CD14-positive monocyte (primary cell): Measurements from ENCODE around the gene GUCA1A. TPM values are rescaled to one million over a fixed set of nuclear protein-coding genes. Genes with fewer than 3 reads are reported as not detected.

ENCODE experiments used
- DNase-seq, 3 donors: peaks; one replicate each; pipeline ENCODE4 v3.0.0-alpha.2; 2011 to 2022
- H2AFZ ChIP-seq: 2 replicates; pipeline ENCODE4 v1.6.0; 2012; ENCODE audit warnings: mild to moderate bottlenecking, low read depth, low read length, inconsistent platforms; ENCODE audit not compliant: insufficient read depth, poor library complexity, severe bottlenecking
- H3K27ac ChIP-seq, 2 donors: 1 replicate in 1 of 2; 2 replicates in 1 of 2; pipeline ENCODE4 v1.5.1; 2012 to 2013; ENCODE audit warnings: low read length in 2 of 2, control low read depth in 1 of 2, inconsistent platforms in 1 of 2, low read depth in 1 of 2, mild to moderate bottlenecking in 1 of 2
- H3K27me3 ChIP-seq, 2 donors: one replicate each; pipeline versions ENCODE4 v1.6.0 to v1.6.1; 2011 to 2013; ENCODE audit warnings: low read length in 2 of 2; ENCODE audit not compliant: control insufficient read depth in 2 of 2, insufficient read depth in 2 of 2
- H3K36me3 ChIP-seq, 2 donors: replicated peaks in 1 of 2; 1 replicate in 1 of 2; 2 replicates in 1 of 2; pipeline versions ENCODE4 v1.5.1 to v1.6.1; 2012 to 2013; ENCODE audit warnings: low read length in 2 of 2, control low read depth in 1 of 2, inconsistent platforms in 1 of 2, mild to moderate bottlenecking in 1 of 2; ENCODE audit not compliant: insufficient read depth in 2 of 2, control insufficient read depth in 1 of 2
- H3K4me1 ChIP-seq, 2 donors: 1 replicate in 1 of 2; 2 replicates in 1 of 2; pipeline versions ENCODE4 v1.5.1 to v1.6.1; 2012 to 2013; ENCODE audit warnings: low read length in 2 of 2, control low read depth in 1 of 2, inconsistent platforms in 1 of 2, mild to moderate bottlenecking in 1 of 2, moderate library complexity in 1 of 2; ENCODE audit not compliant: insufficient read depth in 2 of 2, control insufficient read depth in 1 of 2
- H3K4me2 ChIP-seq: replicated peaks from 2 replicates; pipeline ENCODE3; 2012; ENCODE audit warnings: low read length, moderate library complexity, mild to moderate bottlenecking; ENCODE audit not compliant: poor library complexity, severe bottlenecking; ENCODE audit errors: extremely low read depth
- H3K4me3 ChIP-seq, 3 experiments: fragments of 200-600 bp in 1 of 3; sonication (generic) in 1 of 3; replicated peaks in 1 of 3; 1 replicate in 2 of 3; 2 replicates in 1 of 3; pipeline ENCODE4 v1.5.1; 2011 to 2013; ENCODE audit warnings: low read length in 3 of 3, mild to moderate bottlenecking in 3 of 3, control low read depth in 2 of 3, low read depth in 2 of 3, inconsistent platforms in 1 of 3, moderate library complexity in 1 of 3
- H3K79me2 ChIP-seq: 2 replicates; pipeline ENCODE4 v1.6.0; 2012; ENCODE audit warnings: mild to moderate bottlenecking, control low read depth, inconsistent platforms, low read length, moderate library complexity; ENCODE audit not compliant: insufficient read depth
- H3K9ac ChIP-seq: 2 replicates; pipeline ENCODE4 v1.6.0; 2017; ENCODE audit warnings: low read length, mild to moderate bottlenecking; ENCODE audit not compliant: insufficient read depth, poor library complexity, severe bottlenecking
- H3K9me3 ChIP-seq, 2 donors: replicated peaks in 1 of 2; 1 replicate in 1 of 2; 2 replicates in 1 of 2; pipeline versions ENCODE4 v1.5.1 to v1.6.1; 2012 to 2013; ENCODE audit warnings: low read length in 2 of 2, control low read depth in 1 of 2; ENCODE audit not compliant: control insufficient read depth in 1 of 2, insufficient read depth in 1 of 2
- H4K20me1 ChIP-seq: 2 replicates; pipeline ENCODE4 v1.6.0; 2012; ENCODE audit warnings: mild to moderate bottlenecking, low read length, control low read depth, moderate library complexity; ENCODE audit not compliant: insufficient read depth
- H3K27ac Mint-ChIP-seq, 7 donors: one replicate each; pipeline ENCODE4 v1.8.0; 2020; ENCODE audit warnings: mild to moderate bottlenecking in 7 of 7, mixed read lengths in 7 of 7, moderate library complexity in 6 of 7, inconsistent platforms in 2 of 7
- H3K27me3 Mint-ChIP-seq, 3 donors: one replicate each; pipeline ENCODE4 v1.8.0; 2021 to 2022; ENCODE audit warnings: low read depth in 3 of 3, mild to moderate bottlenecking in 3 of 3, mixed read lengths in 3 of 3, moderate library complexity in 3 of 3, inconsistent platforms in 1 of 3
- H3K36me3 Mint-ChIP-seq, 2 donors: one replicate each; pipeline ENCODE4 v1.8.0; 2020; ENCODE audit warnings: mixed read lengths in 2 of 2, inconsistent platforms in 1 of 2, mild to moderate bottlenecking in 1 of 2
- H3K4me1 Mint-ChIP-seq: one replicate; pipeline ENCODE4 v1.8.0; 2020; ENCODE audit warnings: mild to moderate bottlenecking, mixed read lengths
- H3K4me3 Mint-ChIP-seq, 2 donors: one replicate each; pipeline ENCODE4 v1.8.0; 2020; ENCODE audit warnings: mild to moderate bottlenecking in 2 of 2, mixed read lengths in 2 of 2, moderate library complexity in 1 of 2
- H3K9me3 Mint-ChIP-seq, 7 donors: one replicate each; pipeline ENCODE4 v1.8.0; 2020 to 2022; ENCODE audit warnings: mixed read lengths in 7 of 7, mild to moderate bottlenecking in 6 of 7, moderate library complexity in 6 of 7, inconsistent platforms in 2 of 7
- WGBS: methylation state at CpG from one replicate; pipeline ENCODE4 v1.1.5; 2013; ENCODE audit warnings: missing lambda C conversion rate; ENCODE audit not compliant: insufficient coverage; 5-methylcytosine and 5-hydroxymethylcytosine counted together
- intact Hi-C, 2 donors: fragments of 100-400 bp; cut with micrococcal nuclease; formaldehyde crosslinking; loops; one replicate each; pipeline versions ENCODE4 v1.15.0 to v1.15.1; 2023
- polyA plus RNA-seq, 3 donors: library from polyadenylated mRNA; depleted of rRNA in 1 of 3; unstranded in 2 of 3; stranded (reverse) in 1 of 3; fragments of 300-500 nt in 2 of 3; fragments of >200 nt in 1 of 3; fragmentation: Illumina TruSeq in 2 of 3; gene quantifications; 1 replicate in 2 of 3; 2 replicates in 1 of 3; pipeline ENCODE4 v1.2.3, GENCODE V29; 2012 to 2021
- TF ChIP-seq, protein P1 (sequence below): fragments of 200-600 bp; IDR thresholded peaks from one replicate; pipeline ENCODE4 v1.8.0; 2022; ENCODE audit warnings: antibody characterized with exemption, mild to moderate bottlenecking

The GUCA1A gene
- polyA plus RNA-seq, 3 donors, result not detected

GRCh38 chr6:42137194-42137753 lies 35.9 kb upstream of the GUCA1A start:
- H3K4me3 ChIP-seq, result no peak overlapping the region
- no peak overlapping the region for H3K9ac ChIP-seq
- H3K27me3 ChIP-seq, result peaks cover 0 to 16% of the 10 kb centered on the region in 2 donors
- H3K4me1 Mint-ChIP-seq, result peaks cover 20% of the 10 kb centered on the region
- no peak overlapping the region for H3K27ac ChIP-seq
- H3K4me3 Mint-ChIP-seq, result no peak overlapping the region
- H2AFZ ChIP-seq, result no peak overlapping the region
- H3K36me3 ChIP-seq, result no peaks in the 10 kb centered on the region
- H3K79me2 ChIP-seq, result no peaks in the 10 kb centered on the region
- no peak overlapping the region for H3K4me2 ChIP-seq
- no peak for DNase-seq
- TF ChIP-seq, protein P1, sequence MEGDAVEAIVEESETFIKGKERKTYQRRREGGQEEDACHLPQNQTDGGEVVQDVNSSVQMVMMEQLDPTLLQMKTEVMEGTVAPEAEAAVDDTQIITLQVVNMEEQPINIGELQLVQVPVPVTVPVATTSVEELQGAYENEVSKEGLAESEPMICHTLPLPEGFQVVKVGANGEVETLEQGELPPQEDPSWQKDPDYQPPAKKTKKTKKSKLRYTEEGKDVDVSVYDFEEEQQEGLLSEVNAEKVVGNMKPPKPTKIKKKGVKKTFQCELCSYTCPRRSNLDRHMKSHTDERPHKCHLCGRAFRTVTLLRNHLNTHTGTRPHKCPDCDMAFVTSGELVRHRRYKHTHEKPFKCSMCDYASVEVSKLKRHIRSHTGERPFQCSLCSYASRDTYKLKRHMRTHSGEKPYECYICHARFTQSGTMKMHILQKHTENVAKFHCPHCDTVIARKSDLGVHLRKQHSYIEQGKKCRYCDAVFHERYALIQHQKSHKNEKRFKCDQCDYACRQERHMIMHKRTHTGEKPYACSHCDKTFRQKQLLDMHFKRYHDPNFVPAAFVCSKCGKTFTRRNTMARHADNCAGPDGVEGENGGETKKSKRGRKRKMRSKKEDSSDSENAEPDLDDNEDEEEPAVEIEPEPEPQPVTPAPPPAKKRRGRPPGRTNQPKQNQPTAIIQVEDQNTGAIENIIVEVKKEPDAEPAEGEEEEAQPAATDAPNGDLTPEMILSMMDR, result no peak
- H3K9me3 ChIP-seq, result no peaks in the 10 kb centered on the region
- H3K4me1 ChIP-seq, result peaks cover 15 to 22% of the 10 kb centered on the region in 2 donors
- peaks cover 0 to 2% of the 10 kb centered on the region in 2 donors for H3K36me3 Mint-ChIP-seq
- H3K27me3 Mint-ChIP-seq, result peaks cover 13 to 18% (median 17%) of the 10 kb centered on the region in 3 donors
- intact Hi-C loops, result no loop called here
- H3K27ac Mint-ChIP-seq, result no peak overlapping the region
- 100% methylated on average over 2 of the region's 7 CpGs for WGBS
- peaks cover 0 to 1% (median 0%) of the 10 kb centered on the region in 7 donors for H3K9me3 Mint-ChIP-seq
- no peaks in the 10 kb centered on the region for H4K20me1 ChIP-seq

DNA sequence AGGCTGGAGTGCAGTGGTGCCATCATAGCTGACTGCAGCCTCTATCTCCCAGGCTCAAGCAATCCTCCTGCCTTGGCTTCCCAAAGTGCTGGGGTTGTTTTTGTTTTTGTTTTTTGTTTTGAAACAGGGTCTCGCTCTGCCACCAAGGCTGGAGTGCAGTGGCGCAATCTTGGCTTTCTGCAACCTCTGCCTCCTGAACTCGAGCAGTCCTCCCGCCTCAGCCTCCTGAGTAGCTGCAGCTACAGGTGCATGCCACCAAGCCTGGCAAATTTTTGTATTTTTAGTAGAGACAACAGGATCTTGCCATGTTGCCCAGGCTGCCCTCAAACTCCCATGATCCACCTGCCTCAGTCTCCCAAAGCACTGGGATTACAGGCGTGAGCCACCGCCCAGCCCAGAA lies 35.0 kb upstream of the GUCA1A start:
- H3K9ac ChIP-seq, result no peak overlapping the region
- H4K20me1 ChIP-seq, result no peaks in the 10 kb centered on the region
- TF ChIP-seq, protein P1, result no peak

More for the DNA sequence above, 35.0 kb upstream of the GUCA1A start:
- Histone ChIP-seq H3K36me3 (no peaks in the 10 kb centered on the region), H3K27me3 (peaks cover 0 to 23% of the 10 kb centered on the region in 2 donors), H2AFZ (no peak overlapping the region), H3K9me3 (no peaks in the 10 kb centered on the region), H3K4me2 (no peak overlapping the region), H3K4me3 (no peak overlapping the region), H3K79me2 (no peaks in the 10 kb centered on the region), H3K27ac (no peak overlapping the region), H3K4me1 (peaks cover 24 to 31% of the 10 kb centered on the region in 2 donors)
- intact Hi-C loops, result no loop called here
- Mint-ChIP-seq H3K9me3 (peaks cover 0 to 1% (median 0%) of the 10 kb centered on the region in 7 donors), H3K36me3 (peaks cover 0 to 2% of the 10 kb centered on the region in 2 donors), H3K4me1 (peaks cover 27% of the 10 kb centered on the region), H3K4me3 (no peak overlapping the region), H3K27me3 (peaks cover 19 to 26% (median 24%) of the 10 kb centered on the region in 3 donors), H3K27ac (no peak overlapping the region)
- no peak for DNase-seq
- WGBS, result no CpG with 5 or more reads among the region's 6 CpGs
